Endothelial cell of umbilical vein (primary cell): ENCODE results near the gene ATXN1. TPM values are rescaled to one million over a fixed set of nuclear protein-coding genes. Genes with fewer than 3 reads are reported as not detected.

ENCODE experiments used
- BruUV-seq: library from RNA; stranded (reverse); fragments of 400-500 nt; replicated peaks from 2 replicates; lab custom pipeline; 2021; lab: Mats Ljungman, UMichigan
- CTCF ChIA-PET: fragments of 300-600, 350-600 bp; sonication (Branson Sonifier 250); formaldehyde crosslinking; loops from one replicate; lab custom pipeline; 2021; ENCODE audit warnings: antibody characterized with exemption, inconsistent platforms; lab: Charles Lee
- POLR2A ChIA-PET: fragments of 300-600, 350-600 bp; sonication (Branson Sonifier 250); formaldehyde crosslinking; loops from one replicate; lab custom pipeline; 2021; ENCODE audit warnings: antibody characterized with exemption, inconsistent platforms; lab: Charles Lee
- DNase-seq: peaks from one replicate; pipeline ENCODE4 v3.0.0-alpha.2; 2011; ENCODE audit warnings: low read depth, low spot score
- FAIRE-seq: peaks from 2 replicates; lab custom pipeline; 2011; peaks lifted over from hg19 to GRCh38; lab: Jason Lieb, UNC
- H2AFZ ChIP-seq: 2 replicates; pipeline ENCODE4 v1.6.0; 2012; ENCODE audit warnings: low read depth, low read length, control low read depth, inconsistent platforms
- H3K27ac ChIP-seq: 2 replicates; pipeline ENCODE4 v1.5.1; 2011; ENCODE audit warnings: low read depth, mild to moderate bottlenecking, control low read depth, low read length, moderate library complexity; ENCODE audit not compliant: insufficient read depth
- H3K27me3 ChIP-seq, 2 experiments: 2 replicates each; pipeline versions ENCODE4 v1.6.0 to v1.6.1; 2011; ENCODE audit warnings: low read length in 2 of 2, mixed read lengths in 1 of 2; ENCODE audit not compliant: control insufficient read depth in 2 of 2, insufficient read depth in 2 of 2
- H3K36me3 ChIP-seq, 2 experiments: 2 replicates in 1 of 2; 3 replicates in 1 of 2; pipeline ENCODE4 v1.5.1; 2011; ENCODE audit warnings: low read length in 2 of 2, mild to moderate bottlenecking in 1 of 2, moderate library complexity in 1 of 2; ENCODE audit not compliant: control insufficient read depth in 2 of 2, insufficient read depth in 2 of 2; ENCODE audit errors: extremely low read depth in 1 of 2
- H3K4me1 ChIP-seq: 3 replicates; pipeline ENCODE4 v1.5.1; 2011; ENCODE audit warnings: mild to moderate bottlenecking, low read length; ENCODE audit not compliant: control insufficient read depth, insufficient read depth; ENCODE audit errors: extremely low read depth
- H3K4me2 ChIP-seq: 2 replicates; pipeline ENCODE4 v1.6.1; 2011; ENCODE audit warnings: low read length, control low read depth, mixed read lengths; ENCODE audit not compliant: insufficient read depth
- H3K4me3 ChIP-seq, 3 experiments: fragments of 200-600 bp in 1 of 3; sonication (generic), shearing (Covaris generic) in 1 of 3; replicated peaks in 1 of 3; 2 replicates each; pipeline ENCODE4 v1.5.1; 2011 to 2016; ENCODE audit warnings: control low read depth in 3 of 3, low read length in 3 of 3, mild to moderate bottlenecking in 2 of 3, inconsistent platforms in 1 of 3, low read depth in 1 of 3, moderate library complexity in 1 of 3; ENCODE audit not compliant: insufficient read depth in 1 of 3
- H3K79me2 ChIP-seq: 2 replicates; pipeline ENCODE4 v1.6.0; 2012; ENCODE audit warnings: low read length, inconsistent platforms; ENCODE audit not compliant: control insufficient read depth, insufficient read depth
- H3K9ac ChIP-seq: replicated peaks from 2 replicates; pipeline ENCODE3; 2011; ENCODE audit warnings: low read length, control low read depth; ENCODE audit not compliant: insufficient read depth; ENCODE audit errors: extremely low read depth
- H3K9me1 ChIP-seq: replicated peaks from 3 replicates; pipeline ENCODE4 v1.6.0; 2011; ENCODE audit warnings: mild to moderate bottlenecking, low read length; ENCODE audit not compliant: control insufficient read depth, insufficient read depth; ENCODE audit errors: extremely low read depth
- H3K9me3 ChIP-seq: replicated peaks from 2 replicates; pipeline ENCODE4 v1.5.1; 2012; ENCODE audit warnings: low read length, inconsistent platforms; ENCODE audit not compliant: control insufficient read depth, insufficient read depth
- H4K20me1 ChIP-seq: replicated peaks from 2 replicates; pipeline ENCODE3; 2011; ENCODE audit warnings: mild to moderate bottlenecking, low read length; ENCODE audit not compliant: control insufficient read depth, insufficient read depth; ENCODE audit errors: extremely low read depth
- EZH2 ChIP-seq: IDR thresholded peaks from 2 replicates; pipeline ENCODE4 v1.6.1; 2012; ENCODE audit warnings: borderline replicate concordance, low read depth, mild to moderate bottlenecking, moderate library complexity, low read length, inconsistent platforms; ENCODE audit not compliant: severe bottlenecking
- FOS ChIP-seq: IDR thresholded peaks from 2 replicates; pipeline ENCODE4 v1.6.1; 2011; ENCODE audit warnings: mild to moderate bottlenecking, low read length, moderate library complexity, borderline replicate concordance; ENCODE audit not compliant: insufficient read depth
- GATA2 ChIP-seq: IDR thresholded peaks from 2 replicates; pipeline ENCODE4 v1.7.0; 2011; ENCODE audit warnings: low read depth, mild to moderate bottlenecking, moderate library complexity, mixed read lengths, low read length; ENCODE audit not compliant: insufficient read length, insufficient read depth
- JUN ChIP-seq: IDR thresholded peaks from 2 replicates; pipeline ENCODE4 v1.6.1; 2011; ENCODE audit warnings: borderline replicate concordance, low read depth; ENCODE audit not compliant: insufficient read length, insufficient read depth
- MAX ChIP-seq: IDR thresholded peaks from 2 replicates; pipeline ENCODE4 v1.6.1; 2011; ENCODE audit not compliant: insufficient read depth, insufficient read length
- MYC ChIP-seq: IDR thresholded peaks from one replicate; pipeline ENCODE4 v1.6.1; 2011; ENCODE audit warnings: mild to moderate bottlenecking, low read depth, low read length
- POLR2A ChIP-seq: IDR thresholded peaks from 2 replicates; pipeline ENCODE4 v1.6.1; 2012; ENCODE audit warnings: low read depth, mild to moderate bottlenecking, control low read depth, low read length
- POLR2AphosphoS5 ChIP-seq: IDR thresholded peaks from 2 replicates; pipeline ENCODE4 v1.6.1; 2012; ENCODE audit warnings: low read depth, mild to moderate bottlenecking, control low read depth, low read length, moderate library complexity; ENCODE audit not compliant: insufficient read depth
- dilution Hi-C: fragments of 300-500 bp; cut with MboI; formaldehyde crosslinking; loops from one replicate; pipeline ENCODE4 v1.15.0; 2019; ENCODE audit warnings: low sequenced_read_pairs; ENCODE audit not compliant: extremely low pct_ligation_motif_present
- intact Hi-C: fragments of 100-400 bp; cut with micrococcal nuclease; formaldehyde crosslinking; loops from one replicate; pipeline ENCODE4 v1.10.0; 2022
- polyA plus RNA-seq, 4 experiments: library from polyadenylated mRNA; depleted of rRNA in 3 of 4; stranded (reverse) in 3 of 4; unstranded in 1 of 4; fragments of >200 nt; gene quantifications; 2 replicates each; pipeline versions ENCODE4 v1.2.1 to v1.2.3, GENCODE V29; 2011 to 2012; ENCODE audit warnings: missing spikeins in 1 of 4
- total RNA-seq: library from RNA; stranded (reverse); gene quantifications from 2 replicates; pipeline ENCODE4 v1.2.3, GENCODE V29; 2021

The ATXN1 gene
- total and polyA plus RNA-seq, 2 donors (not counting 3 experiments of a cell fraction or from before 2014, with no cell fraction given): 16.4 to 33.0 TPM

- Histone ChIP-seq H3K9ac (no peak overlapping the region), H2AFZ (no peak overlapping the region), H3K4me2 (no peak overlapping the region), H3K36me3 (no peaks in the 10 kb centered on the region), H3K4me3 (no peak overlapping the region), H3K9me1 (no peaks in the 10 kb centered on the region), H3K27ac (no peak overlapping the region), H3K27me3 (no peaks in the 10 kb centered on the region), H4K20me1 (no peaks in the 10 kb centered on the region), H3K79me2 (no peaks in the 10 kb centered on the region), H3K9me3 (no peaks in the 10 kb centered on the region), H3K4me1 (no peaks in the 10 kb centered on the region)
- dilution Hi-C loops: no loop called here
- no TSS peak for BruUV-seq
- FAIRE-seq (no peak), DNase-seq (no peak)
- TF ChIP-seq POLR2AphosphoS5: no peak
- CTCF ChIA-PET: no interaction called here
- intact Hi-C loops: no loop called here
- POLR2A ChIA-PET: no interaction called here
Measured at GRCh38 chr6:16446273-16446672, 315.0 kb downstream of the ATXN1 start.

- no peak overlapping the region for H3K4me2 ChIP-seq
- no peaks in the 10 kb centered on the region for H3K9me3 ChIP-seq
- POLR2A ChIA-PET: no interaction called here
- H3K9ac ChIP-seq: no peak overlapping the region
- H4K20me1 ChIP-seq: no peaks in the 10 kb centered on the region
- no peaks in the 10 kb centered on the region for H3K79me2 ChIP-seq
- FAIRE-seq (no peak), DNase-seq (no peak)
- no peaks in the 10 kb centered on the region for H3K9me1 ChIP-seq
- no peak overlapping the region for H2AFZ ChIP-seq
- no peaks in the 10 kb centered on the region for H3K27me3 ChIP-seq
- H3K36me3 ChIP-seq: no peaks in the 10 kb centered on the region
- no peak overlapping the region for H3K4me3 ChIP-seq
- BruUV-seq: no TSS peak
- intact Hi-C loops (no loop called here), dilution Hi-C loops (no loop called here)
- no peak for TF ChIP-seq POLR2AphosphoS5
- TF ChIP-seq MYC: no peak
- TF ChIP-seq MAX: no peak
- TF ChIP-seq POLR2A: no peak
- no peak for TF ChIP-seq JUN
- no peak for TF ChIP-seq FOS
- no peak for TF ChIP-seq GATA2
- TF ChIP-seq EZH2: no peak
- no peaks in the 10 kb centered on the region for H3K4me1 ChIP-seq
- no peak overlapping the region for H3K27ac ChIP-seq
- CTCF ChIA-PET: no interaction called here
Measured at GRCh38 chr6:16442031-16442430, 319.2 kb downstream of the ATXN1 start.
